Measurements from ENCODE around the gene SND1.

The SND1 gene

GRCh38 chr7:128030654-128031611, 378.9 kb downstream of the SND1 start, which contains the start of gene LRRC4:
TSS of gene LRRC4 (minus strand) at chr7:128031437. CDS start at chr7:128030640, 797 bp downstream.
- peak; percentile 49 for DNase-seq
- H3K36me3 ChIP-seq: peaks cover 8% of the 10 kb centered on the region
- H3K4me3 ChIP-seq (ENCODE audit: low read depth, low read length): peak within 1 kb of the TSS; percentile 51
- no peak for TF ChIP-seq CTCF (IDR thresholded peaks at IDR 0.05; ENCODE audit: low read depth, low read length)
- no peaks in the 10 kb centered on the region for H3K9me3 ChIP-seq (ENCODE audit: severe bottlenecking)
- peak within 1 kb of the TSS; percentile 24; the same call in 1 of the 2 replicates for H3K27ac ChIP-seq
- H3K27me3 ChIP-seq (ENCODE audit: insufficient read depth, low read depth, severe bottlenecking): peaks cover 20% of the 10 kb centered on the region

GRCh38 chr7:128031901-128032604, 380.1 kb downstream of the SND1 start:
- H3K9me3 ChIP-seq (ENCODE audit: severe bottlenecking): no peaks in the 10 kb centered on the region
- H3K27me3 ChIP-seq (ENCODE audit: insufficient read depth, low read depth, severe bottlenecking): peaks cover 20% of the 10 kb centered on the region
- peak; percentile 29; the same call in 1 of the 2 replicates for TF ChIP-seq CTCF (IDR thresholded peaks at IDR 0.05; ENCODE audit: low read depth, low read length)
- H3K4me3 ChIP-seq (ENCODE audit: low read depth, low read length): peak overlapping the region; percentile 43
- H3K36me3 ChIP-seq: peaks cover 8% of the 10 kb centered on the region
- peak; percentile 71 for DNase-seq
- 0 out of 2 replicates have a peak overlapping the region, but pooled peaks have one; percentile 24 for H3K27ac ChIP-seq

- no peaks in the 10 kb centered on the region for H3K9me3 ChIP-seq (ENCODE audit: severe bottlenecking)
- peaks cover 20% of the 10 kb centered on the region for H3K27me3 ChIP-seq (ENCODE audit: insufficient read depth, low read depth, severe bottlenecking)
- no peak for DNase-seq
- H3K27ac ChIP-seq: no peak overlapping the region
- H3K4me3 ChIP-seq (ENCODE audit: low read depth, low read length): peak overlapping the region; percentile 43
- TF ChIP-seq CTCF (IDR thresholded peaks at IDR 0.05; ENCODE audit: low read depth, low read length): no peak
- H3K36me3 ChIP-seq: peaks cover 8% of the 10 kb centered on the region
These were observed 380.7 kb downstream of the SND1 start for GRCh38 chr7:128032605-128033235.

- Histone ChIP-seq H3K4me3 (ENCODE audit: low read depth, low read length) (no peak overlapping the region), H3K27me3 (ENCODE audit: insufficient read depth, low read depth, severe bottlenecking) (peaks cover 20% of the 10 kb centered on the region)
These were observed 381.3 kb downstream of the SND1 start for GRCh38 chr7:128033246-128033645.

More at GRCh38 chr7:128033246-128033645, 381.3 kb downstream of the SND1 start:
- peaks cover 8% of the 10 kb centered on the region for H3K36me3 ChIP-seq
- no peaks in the 10 kb centered on the region for H3K9me3 ChIP-seq (ENCODE audit: severe bottlenecking)
- DNase-seq: no peak
- no peak for TF ChIP-seq CTCF (IDR thresholded peaks at IDR 0.05; ENCODE audit: low read depth, low read length)
- no peak overlapping the region for H3K27ac ChIP-seq
